ENCODE data around the gene PLPP3. TPM values are rescaled to one million over a fixed set of nuclear protein-coding genes. Genes with fewer than 3 reads are reported as not detected.
"Not testable (repeated sequence)": the region's sequence is repeated elsewhere in the genome, so short reads cannot be mapped to it uniquely, and the experiment has no call there.

PLPP3 gene
- total and polyA plus RNA-seq, 9 of the 15 experiments (the other 6 are each of a cell fraction or from before 2014, with no cell fraction given), result 0.07 to 0.54 (median 0.20) TPM

DNA sequence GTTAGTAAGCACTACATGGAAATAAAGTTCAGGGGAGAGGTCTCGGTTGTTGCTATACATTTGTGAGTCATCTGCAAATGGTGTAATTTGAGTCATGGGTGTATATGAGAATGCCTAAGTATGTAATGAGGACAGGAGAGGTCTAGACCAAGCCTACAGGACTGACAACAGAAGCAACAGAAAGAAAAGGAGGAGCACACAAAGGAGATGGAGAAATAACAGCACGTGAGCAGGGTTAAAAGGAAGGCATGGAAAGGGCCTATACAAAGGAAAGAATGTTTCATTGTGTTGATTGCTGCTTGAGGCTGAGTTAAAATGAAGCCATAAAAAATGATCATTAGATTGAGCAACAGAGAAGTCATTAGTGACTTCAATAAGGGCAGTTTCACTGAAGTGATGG, 37.8 kb upstream of the PLPP3 start:
- intact Hi-C loops (cut with micrococcal nuclease) (no loop called here), in situ Hi-C loops (cut with MboI) (no loop called here)
- Histone ChIP-seq H3K36me3 (ENCODE audit: control insufficient read depth, insufficient read depth, low read length) (no peaks in the 10 kb centered on the region), H3K4me3 (no peak overlapping the region), H3K9ac (ENCODE audit: insufficient read depth in 1 of 2, low read depth in 2 of 2, low read length in 2 of 2) (no peak overlapping the region), H3K27me3 (ENCODE audit: control insufficient read depth in 2 of 2, insufficient read depth in 2 of 2, low read length in 2 of 2) (no peaks in the 10 kb centered on the region), H4K20me1 (replicated peaks; ENCODE audit: control insufficient read depth, insufficient read depth, low read length) (no peaks in the 10 kb centered on the region), H3K4me1 (replicated peaks in 1 of 2; ENCODE audit: control insufficient read depth in 2 of 2, insufficient read depth in 2 of 2, low read length in 2 of 2) (no peaks in the 10 kb centered on the region), H3K79me2 (ENCODE audit: control insufficient read depth, insufficient read depth, low read length) (no peaks in the 10 kb centered on the region), H3K9me3 (replicated peaks; ENCODE audit: control insufficient read depth, insufficient read depth, low read depth, low read length) (no peaks in the 10 kb centered on the region), H3K4me2 (ENCODE audit: insufficient read depth, low read length) (no peak overlapping the region), H3K27ac (ENCODE audit: extremely low read depth, low read depth, low read length) (no peak overlapping the region), H3K9me1 (ENCODE audit: control insufficient read depth, insufficient read depth, low read length) (no peaks in the 10 kb centered on the region), H2AFZ (ENCODE audit: low read depth, low read length) (no peak overlapping the region)
- 3% methylated on average over 2 of the region's 2 CpGs for WGBS (ENCODE audit: insufficient coverage, low coverage, missing lambda C conversion rate)
- ChIA-PET POLR2A (interaction anchor here (1.4 kb wide), 1 partner anchor 13 kb away, joined by 3 read pairs; no protein-coding TSS in a partner anchor), CTCF (ENCODE audit: low intra/inter-chr PET ratio) (no interaction called here)
- no TSS peak for BruUV-seq (replicated peaks)
- ATAC-seq (no peak), DNase-seq (ENCODE audit: extremely low read depth in 1 of 4, low spot score in 3 of 4) (no peak), FAIRE-seq (no peak)
- no peak for TF ChIP-seq SRSF7 (optimal IDR thresholded peaks at IDR 0.05; ENCODE audit: low read depth, low read length)
- no peak for TF ChIP-seq SMARCE1 (IDR thresholded peaks at IDR 0.05)
- TF ChIP-seq, protein P1, sequence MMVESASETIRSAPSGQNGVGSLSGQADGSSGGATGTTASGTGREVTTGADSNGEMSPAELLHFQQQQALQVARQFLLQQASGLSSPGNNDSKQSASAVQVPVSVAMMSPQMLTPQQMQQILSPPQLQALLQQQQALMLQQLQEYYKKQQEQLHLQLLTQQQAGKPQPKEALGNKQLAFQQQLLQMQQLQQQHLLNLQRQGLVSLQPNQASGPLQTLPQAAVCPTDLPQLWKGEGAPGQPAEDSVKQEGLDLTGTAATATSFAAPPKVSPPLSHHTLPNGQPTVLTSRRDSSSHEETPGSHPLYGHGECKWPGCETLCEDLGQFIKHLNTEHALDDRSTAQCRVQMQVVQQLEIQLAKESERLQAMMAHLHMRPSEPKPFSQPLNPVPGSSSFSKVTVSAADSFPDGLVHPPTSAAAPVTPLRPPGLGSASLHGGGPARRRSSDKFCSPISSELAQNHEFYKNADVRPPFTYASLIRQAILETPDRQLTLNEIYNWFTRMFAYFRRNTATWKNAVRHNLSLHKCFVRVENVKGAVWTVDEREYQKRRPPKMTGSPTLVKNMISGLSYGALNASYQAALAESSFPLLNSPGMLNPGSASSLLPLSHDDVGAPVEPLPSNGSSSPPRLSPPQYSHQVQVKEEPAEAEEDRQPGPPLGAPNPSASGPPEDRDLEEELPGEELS (CRISPR knock-in tag; IDR thresholded peaks at IDR 0.05; ENCODE audit: borderline replicate concordance), result no peak
- no peak for TF ChIP-seq ZFP30 (CRISPR knock-in tag; IDR thresholded peaks at IDR 0.05; ENCODE audit: borderline replicate concordance)
- TF ChIP-seq SMARCB1 (IDR thresholded peaks at IDR 0.05; ENCODE audit: insufficient read length, low read depth), result no peak
- no peak for TF ChIP-seq DDX20 (tag; IDR thresholded peaks at IDR 0.05; ENCODE audit: low read depth)
- TF ChIP-seq STAT5B (CRISPR knock-in tag; IDR thresholded peaks at IDR 0.05), result no peak

DNA sequence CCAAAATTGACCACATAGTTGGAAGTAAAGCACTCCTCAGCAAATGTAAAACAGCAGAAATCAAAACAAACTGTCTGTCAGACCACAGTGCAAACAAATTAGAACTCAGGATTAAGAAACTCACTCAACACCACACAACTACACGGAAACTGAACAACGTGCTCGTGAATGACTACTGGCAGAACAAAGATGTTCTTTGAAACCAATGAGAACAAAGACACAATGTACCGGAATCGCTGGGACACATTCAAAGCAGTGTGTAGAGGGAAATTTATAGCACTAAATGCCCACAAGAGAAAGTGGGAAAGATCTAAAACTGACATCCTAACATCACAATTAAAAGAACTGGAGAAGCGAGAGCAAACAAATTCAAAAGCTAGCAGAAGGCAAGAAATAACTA, 31.4 kb upstream of the PLPP3 start:
- BruUV-seq (replicated peaks); ATAC-seq; H3K27ac ChIP-seq (ENCODE audit: extremely low read depth, low read depth, low read length); H3K9me1 ChIP-seq (ENCODE audit: control insufficient read depth, insufficient read depth, low read length); H2AFZ ChIP-seq (ENCODE audit: low read depth, low read length); H3K9me3 ChIP-seq (replicated peaks; ENCODE audit: control insufficient read depth, insufficient read depth, low read depth, low read length); FAIRE-seq; H3K9ac ChIP-seq (ENCODE audit: insufficient read depth in 1 of 2, low read depth in 2 of 2, low read length in 2 of 2); H3K4me3 ChIP-seq; intact Hi-C loops (cut with micrococcal nuclease); DNase-seq (ENCODE audit: extremely low read depth in 1 of 4, low spot score in 3 of 4); CTCF ChIA-PET (ENCODE audit: low intra/inter-chr PET ratio); H4K20me1 ChIP-seq (replicated peaks; ENCODE audit: control insufficient read depth, insufficient read depth, low read length); H3K27me3 ChIP-seq (ENCODE audit: control insufficient read depth in 2 of 2, insufficient read depth in 2 of 2, low read length in 2 of 2); H3K79me2 ChIP-seq (ENCODE audit: control insufficient read depth, insufficient read depth, low read length); H3K36me3 ChIP-seq (ENCODE audit: control insufficient read depth, insufficient read depth, low read length); H3K4me1 ChIP-seq (replicated peaks in 1 of 2; ENCODE audit: control insufficient read depth in 2 of 2, insufficient read depth in 2 of 2, low read length in 2 of 2); H3K4me2 ChIP-seq (ENCODE audit: insufficient read depth, low read length); in situ Hi-C loops (cut with MboI); POLR2A ChIA-PET: not testable (repeated sequence)
- WGBS (ENCODE audit: insufficient coverage, low coverage, missing lambda C conversion rate), result 0% methylated on average over 6 of the region's 6 CpGs

DNA sequence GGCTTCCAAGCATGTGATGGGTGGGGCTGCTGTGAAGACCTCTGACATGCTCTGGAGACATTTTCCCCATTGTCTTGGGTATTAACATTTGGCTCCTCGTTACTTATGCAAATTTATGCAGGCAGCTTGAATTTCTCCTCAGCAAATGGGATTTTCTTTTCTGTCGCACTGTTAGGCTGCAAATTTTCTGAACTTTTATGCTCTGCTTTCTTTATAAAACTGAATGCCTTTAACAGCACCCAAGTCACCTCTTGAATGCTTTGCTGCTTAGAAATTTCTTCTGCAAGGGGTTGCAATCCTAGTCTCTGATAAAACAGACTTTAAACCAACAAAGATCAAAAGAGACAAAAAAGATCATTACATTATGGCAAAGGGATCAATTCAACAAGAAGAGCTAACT, 30.7 kb upstream of the PLPP3 start:
- in situ Hi-C loops (cut with MboI); ATAC-seq; H3K79me2 ChIP-seq (ENCODE audit: control insufficient read depth, insufficient read depth, low read length); FAIRE-seq; H3K4me1 ChIP-seq (replicated peaks in 1 of 2; ENCODE audit: control insufficient read depth in 2 of 2, insufficient read depth in 2 of 2, low read length in 2 of 2); H3K9me1 ChIP-seq (ENCODE audit: control insufficient read depth, insufficient read depth, low read length); H3K9ac ChIP-seq (ENCODE audit: insufficient read depth in 1 of 2, low read depth in 2 of 2, low read length in 2 of 2); H3K4me3 ChIP-seq; H2AFZ ChIP-seq (ENCODE audit: low read depth, low read length); BruUV-seq (replicated peaks); CTCF ChIA-PET (ENCODE audit: low intra/inter-chr PET ratio); H3K4me2 ChIP-seq (ENCODE audit: insufficient read depth, low read length); H3K36me3 ChIP-seq (ENCODE audit: control insufficient read depth, insufficient read depth, low read length); H3K9me3 ChIP-seq (replicated peaks; ENCODE audit: control insufficient read depth, insufficient read depth, low read depth, low read length); H3K27me3 ChIP-seq (ENCODE audit: control insufficient read depth in 2 of 2, insufficient read depth in 2 of 2, low read length in 2 of 2); intact Hi-C loops (cut with micrococcal nuclease); POLR2A ChIA-PET; DNase-seq (ENCODE audit: extremely low read depth in 1 of 4, low spot score in 3 of 4); H4K20me1 ChIP-seq (replicated peaks; ENCODE audit: control insufficient read depth, insufficient read depth, low read length); H3K27ac ChIP-seq (ENCODE audit: extremely low read depth, low read depth, low read length): not testable (repeated sequence)
- WGBS (ENCODE audit: insufficient coverage, low coverage, missing lambda C conversion rate), result 0% methylated on average over 2 of the region's 2 CpGs
